GM12872 (cell line): Measurements from ENCODE around the gene C19orf73.
A peak's percentile ranks its signal among the peaks of the same experiment; 100 is the strongest.

ENCODE experiments used
- TF ChIP-seq, protein P1 (sequence below): IDR thresholded peaks from 3 replicates; pipeline ENCODE4 v1.5.1; 2011; ENCODE audit warnings: low read depth, mild to moderate bottlenecking, low read length, moderate library complexity; ENCODE audit not compliant: insufficient read depth

Gene C19orf73

DNA sequence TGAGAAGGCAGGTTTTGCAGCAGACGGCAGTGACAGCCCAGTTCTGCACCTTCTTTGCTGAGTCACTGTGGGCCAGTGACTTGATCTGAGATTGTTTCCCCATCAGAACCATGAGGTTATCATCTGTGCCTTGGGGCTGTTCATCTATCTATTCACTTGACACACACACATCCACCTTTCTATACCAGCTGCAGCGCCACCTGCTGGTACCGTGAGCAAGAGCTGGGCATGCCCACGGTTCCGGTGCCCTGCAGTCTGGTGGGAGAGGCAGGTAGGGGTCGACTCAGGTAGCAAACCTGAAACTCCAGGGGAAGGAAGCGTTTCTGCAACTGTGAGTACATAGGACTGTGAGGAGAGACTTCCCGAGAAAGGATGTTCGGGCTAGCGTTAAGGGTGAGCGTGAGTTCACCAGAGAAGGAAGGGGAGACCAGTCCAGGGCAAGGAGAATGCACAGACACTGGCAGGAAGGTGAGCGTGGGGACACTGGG lies 12.3 kb downstream of the C19orf73 start:
- TF ChIP-seq, protein P1, sequence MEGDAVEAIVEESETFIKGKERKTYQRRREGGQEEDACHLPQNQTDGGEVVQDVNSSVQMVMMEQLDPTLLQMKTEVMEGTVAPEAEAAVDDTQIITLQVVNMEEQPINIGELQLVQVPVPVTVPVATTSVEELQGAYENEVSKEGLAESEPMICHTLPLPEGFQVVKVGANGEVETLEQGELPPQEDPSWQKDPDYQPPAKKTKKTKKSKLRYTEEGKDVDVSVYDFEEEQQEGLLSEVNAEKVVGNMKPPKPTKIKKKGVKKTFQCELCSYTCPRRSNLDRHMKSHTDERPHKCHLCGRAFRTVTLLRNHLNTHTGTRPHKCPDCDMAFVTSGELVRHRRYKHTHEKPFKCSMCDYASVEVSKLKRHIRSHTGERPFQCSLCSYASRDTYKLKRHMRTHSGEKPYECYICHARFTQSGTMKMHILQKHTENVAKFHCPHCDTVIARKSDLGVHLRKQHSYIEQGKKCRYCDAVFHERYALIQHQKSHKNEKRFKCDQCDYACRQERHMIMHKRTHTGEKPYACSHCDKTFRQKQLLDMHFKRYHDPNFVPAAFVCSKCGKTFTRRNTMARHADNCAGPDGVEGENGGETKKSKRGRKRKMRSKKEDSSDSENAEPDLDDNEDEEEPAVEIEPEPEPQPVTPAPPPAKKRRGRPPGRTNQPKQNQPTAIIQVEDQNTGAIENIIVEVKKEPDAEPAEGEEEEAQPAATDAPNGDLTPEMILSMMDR: peak; percentile 91

DNA sequence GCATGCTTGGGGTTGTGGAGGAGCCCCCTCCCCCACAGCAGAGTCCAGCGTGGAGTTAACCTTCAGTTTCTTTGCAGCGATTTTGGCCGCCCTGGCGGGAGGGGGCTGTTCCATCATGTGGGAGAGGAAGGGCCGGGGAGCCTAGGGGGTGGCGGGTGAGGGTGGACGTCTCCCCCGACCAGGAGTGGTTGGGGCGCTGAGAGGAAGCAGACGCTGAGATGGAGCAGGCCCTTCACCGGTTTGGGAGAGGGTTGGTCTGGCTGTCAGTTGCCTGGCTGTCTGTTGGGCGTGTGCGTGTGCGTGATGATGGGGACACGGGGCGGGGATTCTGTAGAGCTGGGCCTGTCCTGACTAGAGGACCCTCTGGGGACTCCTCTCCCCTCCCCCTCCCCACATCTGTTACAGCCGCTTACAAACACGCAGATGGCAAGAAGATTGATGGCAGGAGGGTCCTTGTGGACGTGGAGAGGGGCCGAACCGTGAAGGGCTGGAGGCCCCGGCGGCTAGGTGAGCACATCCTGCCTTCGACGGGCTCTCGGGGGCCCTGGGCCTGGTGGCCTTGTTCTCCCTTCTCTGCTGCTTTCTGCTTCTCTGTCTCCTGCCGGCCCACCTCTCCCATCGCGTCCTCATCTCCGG lies 14.6 kb downstream of the C19orf73 start:
- TF ChIP-seq, protein P1: no peak

DNA sequence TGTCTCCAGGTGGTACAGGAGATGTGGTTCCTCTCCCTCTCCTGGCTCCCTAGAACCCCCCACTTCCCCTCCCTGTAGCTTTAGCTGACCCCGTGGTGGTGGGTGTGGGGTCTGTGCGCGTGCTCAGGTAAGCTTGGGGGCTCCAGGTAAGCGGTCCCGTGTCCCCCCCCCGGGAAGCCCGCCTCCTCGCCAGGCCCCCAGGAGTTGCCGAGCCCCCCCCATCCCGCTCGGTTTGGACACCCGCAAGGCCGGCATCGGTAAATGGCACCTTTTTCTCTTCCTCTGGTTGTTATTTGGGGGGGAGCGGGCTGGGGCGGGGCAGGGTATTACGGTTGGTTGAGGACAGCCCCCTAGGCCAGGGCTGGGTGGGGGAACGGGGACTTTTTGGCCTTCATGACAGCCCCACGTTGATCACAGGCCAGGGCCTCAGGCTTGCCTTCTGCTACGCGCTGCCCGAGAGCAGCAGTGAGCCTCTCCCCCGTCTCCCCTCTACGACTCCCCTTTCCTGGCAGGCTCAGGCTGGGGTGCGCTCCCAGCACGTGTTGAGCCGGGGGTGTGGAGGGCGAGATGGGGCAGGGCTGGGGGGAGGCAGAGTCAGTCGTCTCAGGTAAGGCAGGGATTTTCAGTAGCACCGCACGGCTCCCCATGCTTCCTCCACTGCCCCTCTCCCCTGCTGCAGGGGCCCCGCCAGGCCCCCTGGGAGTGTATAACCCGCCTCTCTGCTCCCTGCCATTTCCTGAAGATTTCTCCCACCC lies 15.4 kb downstream of the C19orf73 start:
- TF ChIP-seq, protein P1: no peak

DNA sequence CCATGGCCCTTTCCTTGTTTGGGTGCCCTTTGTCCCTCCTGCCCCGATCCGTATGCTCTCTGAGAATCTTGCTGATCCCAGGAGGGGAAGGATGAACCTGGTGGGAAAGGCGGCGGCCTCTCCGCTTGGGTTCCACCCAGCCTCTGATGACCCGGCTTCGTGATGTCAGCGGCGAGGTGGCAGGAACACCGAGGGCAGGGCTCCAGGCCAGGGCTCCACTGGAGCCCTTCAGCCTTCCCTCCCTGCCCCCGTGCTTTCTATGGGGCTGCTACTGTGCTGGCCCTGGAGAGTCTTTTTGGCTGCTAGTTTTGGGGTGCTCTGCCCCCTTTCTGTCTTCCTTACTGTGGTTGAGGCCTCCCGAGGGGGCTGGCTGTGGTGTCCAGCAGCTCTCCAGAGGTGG lies 16.6 kb downstream of the C19orf73 start:
- TF ChIP-seq, protein P1: no peak

DNA sequence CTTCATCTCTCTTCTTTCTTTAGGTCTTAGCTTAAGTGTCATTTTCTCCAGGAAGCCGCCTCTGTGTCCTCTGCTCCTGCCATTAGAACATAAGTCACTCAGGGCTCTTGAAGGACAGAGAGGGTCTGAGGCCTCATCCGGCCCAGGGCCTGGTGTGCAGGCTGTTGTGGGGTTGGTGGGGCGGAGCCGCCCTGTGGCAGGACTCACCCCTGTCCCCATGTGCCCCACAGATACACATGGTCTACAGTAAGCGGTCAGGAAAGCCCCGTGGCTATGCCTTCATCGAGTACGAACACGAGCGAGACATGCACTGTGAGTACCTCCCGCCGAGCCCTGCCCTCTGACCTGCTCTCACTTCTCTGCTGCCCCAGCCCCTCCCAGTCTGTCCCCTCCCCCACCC lies 17.8 kb downstream of the C19orf73 start:
- TF ChIP-seq, protein P1: no peak

DNA sequence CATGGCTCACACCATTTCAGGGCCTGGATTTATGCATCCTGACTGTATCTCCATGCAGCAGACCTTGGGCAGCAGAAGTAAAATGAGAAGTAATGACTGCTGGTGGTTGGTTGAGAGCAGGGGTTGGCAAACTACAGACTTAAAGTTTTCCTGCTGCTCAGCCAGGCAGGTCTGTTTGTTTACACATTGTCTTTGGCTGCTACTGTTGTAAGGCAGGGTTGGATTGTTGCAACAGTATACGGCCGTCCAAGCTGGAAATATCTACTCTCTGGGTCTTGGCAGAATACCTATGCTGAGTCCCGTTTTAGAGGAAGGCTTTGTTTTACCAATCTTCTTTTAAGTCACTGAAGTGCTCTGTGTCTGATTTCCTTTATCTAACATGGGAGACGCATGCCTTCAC lies 20.1 kb downstream of the C19orf73 start:
- TF ChIP-seq, protein P1: no peak

DNA sequence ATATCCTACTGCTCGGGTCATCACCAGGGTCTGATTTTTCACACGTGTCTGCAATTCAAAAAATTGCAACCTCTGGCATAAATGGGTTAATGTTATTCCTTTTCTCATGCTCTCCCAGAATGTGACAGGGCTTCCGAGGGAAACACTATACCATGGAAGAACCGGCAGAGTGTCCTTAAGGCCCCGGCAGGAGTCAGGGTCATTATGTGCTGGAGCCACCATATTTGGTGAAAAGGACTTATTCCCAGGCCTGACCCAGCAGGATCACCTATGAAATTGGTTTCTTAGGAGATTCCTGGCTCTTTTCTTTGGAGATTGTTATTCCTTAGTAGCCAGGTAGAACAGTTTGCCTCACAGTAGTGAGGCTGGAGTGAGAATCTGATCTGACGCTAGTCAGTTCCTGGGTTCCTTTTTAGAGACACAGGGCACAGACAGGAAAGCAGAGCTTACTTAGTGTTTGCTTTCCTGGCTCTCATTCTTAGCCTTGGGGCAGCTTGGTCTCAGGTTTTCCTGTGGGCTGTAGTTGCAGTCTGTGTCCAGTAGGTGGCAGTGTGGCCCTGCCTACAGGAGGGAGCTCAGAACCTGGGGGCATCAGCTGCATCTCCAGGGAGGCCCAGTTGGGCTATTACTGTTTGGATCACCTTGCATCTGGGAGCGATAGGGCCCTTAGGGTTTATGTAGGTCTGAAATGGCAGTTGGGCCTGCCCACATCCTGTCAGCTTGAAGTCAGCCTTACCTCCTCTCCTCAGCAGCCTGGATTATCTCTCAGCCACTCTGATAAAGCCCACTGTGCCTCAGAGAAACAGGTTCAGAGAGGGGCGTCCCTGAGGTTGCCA lies 21.3 kb downstream of the C19orf73 start:
- TF ChIP-seq, protein P1: peak; percentile 100
